A549 (cell line): ENCODE results near the gene SZT2.

ENCODE experiments used
- BCL3 ChIP-seq: fragments of >200 bp; sonication (Bioruptor Twin); formaldehyde crosslinking; IDR thresholded peaks from 3 replicates; pipeline ENCODE4 v1.6.1; 2016
- CEBPB ChIP-seq, 2 experiments: fragments of >200 bp in 1 of 2; sonication (Bioruptor Twin) in 1 of 2; formaldehyde crosslinking in 1 of 2; IDR thresholded peaks; 2 replicates each; pipeline ENCODE4 v1.6.1; 2012 to 2016
- CTCF ChIP-seq: fragments of >200 bp; sonication (Bioruptor Twin); formaldehyde crosslinking; IDR thresholded peaks from 3 replicates; pipeline ENCODE4 v1.5.1; 2016
- EP300 ChIP-seq, 2 experiments: fragments of >200 bp; sonication (Bioruptor Twin); formaldehyde crosslinking; IDR thresholded peaks; 2 replicates in 1 of 2; 3 replicates in 1 of 2; pipeline ENCODE4 v1.6.1; 2016 to 2017
- HMGXB4 ChIP-seq: fragments of 250-450 bp; sonication (Bioruptor Pico); IDR thresholded peaks from 2 replicates; pipeline ENCODE4 v1.5.0; 2021; ENCODE audit warnings: mild to moderate bottlenecking, moderate library complexity, borderline replicate concordance
- HOXA7 ChIP-seq: fragments of 250-450 bp; sonication (Bioruptor Pico); IDR thresholded peaks from 2 replicates; pipeline ENCODE4 v1.5.0; 2020; ENCODE audit warnings: mild to moderate bottlenecking, moderate library complexity
- JUN ChIP-seq, 2 experiments: fragments of >200 bp; sonication (Bioruptor Twin); formaldehyde crosslinking; IDR thresholded peaks; 2 replicates in 1 of 2; 3 replicates in 1 of 2; pipeline ENCODE4 v1.6.1; 2016 to 2017
- MYC ChIP-seq: IDR thresholded peaks from 2 replicates; pipeline ENCODE4 v1.6.1; 2012; ENCODE audit warnings: mild to moderate bottlenecking, inconsistent platforms, low read length, improper control_type of control experiment, borderline replicate concordance
- POLR2A ChIP-seq: IDR thresholded peaks from 2 replicates; pipeline ENCODE4 v1.6.1; 2012; ENCODE audit warnings: mild to moderate bottlenecking, low read length
- TP53 ChIP-seq: fragments of 250-450 bp; sonication (Bioruptor Pico); IDR thresholded peaks from 2 replicates; pipeline ENCODE4 v1.5.0; 2021; ENCODE audit warnings: mild to moderate bottlenecking, moderate library complexity
- USF2 ChIP-seq: fragments of 450-650 bp; IDR thresholded peaks from 2 replicates; pipeline ENCODE4 v1.6.1; 2014; ENCODE audit warnings: antibody characterized with exemption

DNA sequence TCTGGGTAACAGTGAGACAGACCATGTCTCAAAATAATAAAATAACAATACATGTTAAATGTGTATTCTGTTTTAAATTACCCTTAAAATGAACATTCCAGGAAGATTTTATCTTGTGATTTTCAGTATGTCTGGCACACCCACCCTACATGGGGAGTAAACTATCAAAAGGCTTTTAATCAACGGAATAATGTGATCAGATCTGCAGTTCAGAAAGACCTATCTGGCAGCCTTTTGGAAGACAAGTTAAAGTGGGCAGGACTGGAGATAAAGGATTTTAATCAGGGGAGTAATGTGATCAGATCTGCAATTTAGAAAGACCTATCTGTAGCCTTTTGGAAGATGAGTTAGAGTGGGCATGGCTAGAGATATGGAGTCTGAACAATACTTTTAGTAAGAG lies 10.2 kb upstream of the SZT2 start:
- TF ChIP-seq CTCF (no peak), USF2 (no peak), TP53 (no peak), MYC (no peak), HMGXB4 (CRISPR knock-in tag) (no peak), JUN (IDR thresholded peaks at IDR 0.05) (no peak), EP300 (IDR thresholded peaks at IDR 0.05) (no peak), POLR2A (no peak), CEBPB (IDR thresholded peaks at IDR 0.05) (no peak), BCL3 (no peak), HOXA7 (CRISPR knock-in tag) (no peak)
